MCF 10A (cell line): ENCODE results near the gene ADAM10. TPM values are rescaled to one million over a fixed set of nuclear protein-coding genes. Genes with fewer than 3 reads are reported as not detected.

ENCODE experiments used
- BruUV-seq: library from RNA; stranded (reverse); fragments of 400-500 nt; replicated peaks from 2 replicates; lab custom pipeline; 2021; lab: Mats Ljungman, UMichigan
- CTCF ChIA-PET: fragments of 300-600 bp; sonication (Branson Sonifier 250); formaldehyde crosslinking; extraction: SDS; loops from one replicate; lab custom pipeline; 2021; ENCODE audit warnings: antibody characterized with exemption, inconsistent platforms; lab: Yijun Ruan, JAX
- POLR2A ChIA-PET: fragments of 300-600, 350-650 bp; sonication (Branson Sonifier 250); formaldehyde crosslinking; extraction: SDS; loops from one replicate; lab custom pipeline; 2020; ENCODE audit warnings: antibody characterized with exemption, inconsistent platforms; lab: Yijun Ruan, JAX
- DNase-seq: peaks from one replicate; pipeline ENCODE4 v3.0.0-alpha.2; 2018; ENCODE audit not compliant: unreplicated experiment
- H3K27ac Mint-ChIP-seq: one replicate; pipeline ENCODE4 v1.8.0; 2022; ENCODE audit warnings: mild to moderate bottlenecking, low read depth, mixed read lengths; ENCODE audit not compliant: unreplicated experiment
- H3K27me3 Mint-ChIP-seq: one replicate; pipeline ENCODE4 v1.8.0; 2022; ENCODE audit warnings: mixed read lengths; ENCODE audit not compliant: insufficient read depth, unreplicated experiment
- H3K36me3 Mint-ChIP-seq: one replicate; pipeline ENCODE4 v1.8.0; 2022; ENCODE audit warnings: mild to moderate bottlenecking, moderate library complexity, mixed read lengths; ENCODE audit not compliant: insufficient read depth, unreplicated experiment
- H3K4me1 Mint-ChIP-seq: one replicate; pipeline ENCODE4 v1.8.0; 2022; ENCODE audit warnings: mixed read lengths; ENCODE audit not compliant: insufficient read depth, unreplicated experiment
- H3K4me3 Mint-ChIP-seq: one replicate; pipeline ENCODE4 v1.8.0; 2022; ENCODE audit warnings: mild to moderate bottlenecking, moderate library complexity, mixed read lengths; ENCODE audit not compliant: unreplicated experiment
- H3K9me3 Mint-ChIP-seq: one replicate; pipeline ENCODE4 v1.8.0; 2022; ENCODE audit warnings: mixed read lengths; ENCODE audit not compliant: unreplicated experiment
- intact Hi-C: fragments of 100-400 bp; cut with micrococcal nuclease; formaldehyde crosslinking; loops from 2 replicates; pipeline ENCODE4 v1.14.1; 2022
- total RNA-seq: library from RNA; stranded (reverse); gene quantifications from 2 replicates; pipeline ENCODE4 v1.2.3, GENCODE V29; 2022
- TF ChIP-seq, protein P1 (sequence below): fragments of 200-600 bp; IDR thresholded peaks from one replicate; pipeline ENCODE4 v1.8.0; 2022; ENCODE audit warnings: antibody characterized with exemption, mild to moderate bottlenecking; ENCODE audit not compliant: unreplicated experiment

Gene ADAM10
- total RNA-seq, 1 experiment from 2014 or later = 87.5 TPM

DNA sequence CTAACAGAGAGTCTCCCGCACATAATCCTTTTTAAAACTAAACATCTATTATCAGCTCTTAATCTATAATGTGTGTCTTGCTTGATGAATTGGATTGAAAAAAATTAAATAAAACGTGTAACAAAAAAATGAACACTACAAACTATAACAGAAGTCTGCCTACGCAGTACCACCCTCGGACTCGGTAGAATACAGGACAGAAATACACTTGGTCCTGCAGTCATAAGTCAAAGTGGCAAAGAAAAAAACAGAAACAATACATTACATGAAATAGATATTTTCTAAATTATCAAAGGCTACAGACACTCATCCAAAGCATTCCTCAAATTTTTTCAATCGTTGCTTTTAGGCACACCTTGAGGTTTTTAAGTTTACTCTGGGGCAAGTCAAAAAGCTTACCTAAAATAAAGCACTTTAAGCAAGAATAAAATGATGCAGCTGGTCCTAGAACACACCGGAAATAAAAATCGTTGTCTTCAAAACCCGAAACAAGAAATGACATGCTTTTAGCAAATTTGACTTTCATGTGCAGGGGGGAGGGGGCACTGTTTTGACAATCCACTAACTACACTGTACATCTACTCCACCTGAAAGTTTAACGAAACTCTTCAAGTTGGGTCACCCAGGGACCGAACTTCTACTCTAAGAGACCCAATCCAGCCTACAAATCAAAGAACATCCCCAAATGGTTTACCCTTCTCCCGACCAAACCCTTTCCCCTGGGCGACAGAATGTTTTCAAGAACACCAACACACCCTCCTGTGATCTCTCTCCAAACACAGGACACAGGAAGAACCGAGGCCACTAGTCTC is 1.3 kb downstream of the ADAM10 start:
- ChIA-PET POLR2A (interaction anchor here (0.6 to 8.0 kb wide), 17 partner anchors 11 to 519 kb away, joined by 3 to 368 read pairs (median 4); partner anchors contain the start of genes MINDY2 and SLTM), CTCF (interaction anchor here (0.5 to 1.4 kb wide), 4 partner anchors 14 to 479 kb away, joined by 3 read pairs; partner anchors contain the start of gene MINDY2)
- no peak for DNase-seq
- peaks cover 24% of the 10 kb centered on the region for H3K4me1 Mint-ChIP-seq
- TF ChIP-seq, protein P1, sequence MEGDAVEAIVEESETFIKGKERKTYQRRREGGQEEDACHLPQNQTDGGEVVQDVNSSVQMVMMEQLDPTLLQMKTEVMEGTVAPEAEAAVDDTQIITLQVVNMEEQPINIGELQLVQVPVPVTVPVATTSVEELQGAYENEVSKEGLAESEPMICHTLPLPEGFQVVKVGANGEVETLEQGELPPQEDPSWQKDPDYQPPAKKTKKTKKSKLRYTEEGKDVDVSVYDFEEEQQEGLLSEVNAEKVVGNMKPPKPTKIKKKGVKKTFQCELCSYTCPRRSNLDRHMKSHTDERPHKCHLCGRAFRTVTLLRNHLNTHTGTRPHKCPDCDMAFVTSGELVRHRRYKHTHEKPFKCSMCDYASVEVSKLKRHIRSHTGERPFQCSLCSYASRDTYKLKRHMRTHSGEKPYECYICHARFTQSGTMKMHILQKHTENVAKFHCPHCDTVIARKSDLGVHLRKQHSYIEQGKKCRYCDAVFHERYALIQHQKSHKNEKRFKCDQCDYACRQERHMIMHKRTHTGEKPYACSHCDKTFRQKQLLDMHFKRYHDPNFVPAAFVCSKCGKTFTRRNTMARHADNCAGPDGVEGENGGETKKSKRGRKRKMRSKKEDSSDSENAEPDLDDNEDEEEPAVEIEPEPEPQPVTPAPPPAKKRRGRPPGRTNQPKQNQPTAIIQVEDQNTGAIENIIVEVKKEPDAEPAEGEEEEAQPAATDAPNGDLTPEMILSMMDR = no peak
- TSS peak; percentile 41 for BruUV-seq
- intact Hi-C loops = loop anchor here (5.0 kb wide), 1 partner anchor 184 kb away; the partner anchor contains the start of gene SLTM
- peak overlapping the region; percentile 96 for H3K4me3 Mint-ChIP-seq
- no peaks in the 10 kb centered on the region for H3K27me3 Mint-ChIP-seq
- no peaks in the 10 kb centered on the region for H3K36me3 Mint-ChIP-seq
- H3K27ac Mint-ChIP-seq = peak overlapping the region; percentile 90
- no peaks in the 10 kb centered on the region for H3K9me3 Mint-ChIP-seq

DNA sequence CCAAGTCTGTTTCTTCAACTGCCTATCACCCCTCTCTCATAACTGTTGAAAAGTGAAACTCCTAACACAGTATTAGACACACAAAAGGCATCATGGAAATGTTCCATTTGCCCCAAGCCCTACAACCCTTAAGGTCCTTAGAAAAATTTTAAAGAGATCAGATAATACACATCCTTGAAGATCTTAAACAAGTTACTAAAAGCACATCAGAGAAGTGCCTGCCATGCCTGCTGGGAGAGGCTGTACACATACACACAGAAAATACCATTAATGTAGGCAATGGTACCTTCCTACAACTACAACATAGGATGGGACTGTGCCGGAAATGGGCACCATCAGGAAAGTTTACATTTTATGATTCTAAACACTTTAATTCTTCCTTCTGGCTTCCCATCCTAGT is 3.3 kb downstream of the ADAM10 start:
- no peaks in the 10 kb centered on the region for H3K36me3 Mint-ChIP-seq
- H3K4me3 Mint-ChIP-seq = no peak overlapping the region
- no peaks in the 10 kb centered on the region for H3K27me3 Mint-ChIP-seq
- intact Hi-C loops = loop anchor here (5.0 kb wide), 1 partner anchor 186 kb away; the partner anchor contains the start of gene SLTM
- CTCF ChIA-PET = no interaction called here
- no peaks in the 10 kb centered on the region for H3K9me3 Mint-ChIP-seq
- no peak for DNase-seq
- POLR2A ChIA-PET = interaction anchor here (1.3 to 8.0 kb wide), 5 partner anchors 9 to 78 kb away, joined by 4 to 368 read pairs (median 44); partner anchors contain the start of gene MINDY2
- H3K4me1 Mint-ChIP-seq = peaks cover 32% of the 10 kb centered on the region
- no TSS peak for BruUV-seq
- peak overlapping the region; percentile 90 for H3K27ac Mint-ChIP-seq
- TF ChIP-seq, protein P1 = no peak

DNA sequence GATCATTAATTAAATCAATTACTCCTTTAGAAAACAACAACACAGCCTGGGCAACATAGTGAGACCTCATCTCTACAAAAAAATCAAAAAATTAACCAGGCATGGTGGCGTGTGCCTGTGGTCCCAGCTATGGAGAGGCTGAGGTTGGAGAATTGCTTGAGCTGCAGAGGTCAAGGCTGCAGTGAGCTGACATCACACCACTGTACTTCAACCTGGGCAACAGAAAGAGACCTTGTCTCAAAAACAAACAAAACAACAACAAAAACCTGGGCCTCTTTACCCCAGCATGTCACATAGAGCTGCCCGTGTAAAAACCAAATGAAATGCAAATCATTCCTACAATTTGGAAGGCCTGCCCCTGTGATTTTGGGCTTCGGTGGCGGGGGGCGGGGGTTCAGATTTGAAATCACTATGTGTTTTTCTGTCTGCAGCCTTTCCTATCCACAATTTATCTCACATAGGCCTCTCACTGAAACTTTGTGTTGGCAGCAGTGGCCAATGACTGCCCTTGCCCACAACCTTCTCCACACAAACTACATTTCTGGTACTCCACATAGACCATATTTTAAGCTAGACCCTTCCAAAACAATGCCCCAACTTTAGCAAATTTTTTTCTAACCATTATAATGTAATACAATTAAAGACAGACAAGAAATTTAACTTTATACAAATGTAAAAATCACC is 6.5 kb downstream of the ADAM10 start:
- intact Hi-C loops = no loop called here
- CTCF ChIA-PET = interaction anchor here (0.6 to 1.0 kb wide), 5 partner anchors 15 to 81 kb away, joined by 3 to 9 read pairs (median 3); no protein-coding TSS in a partner anchor
- TF ChIP-seq, protein P1 = no peak
- no peak overlapping the region for H3K27ac Mint-ChIP-seq
- H3K27me3 Mint-ChIP-seq = no peaks in the 10 kb centered on the region
- POLR2A ChIA-PET = interaction anchor here (0.8 to 2.0 kb wide), 6 partner anchors 8 to 189 kb away, joined by 3 to 8 read pairs (median 5); partner anchors contain the start of gene MINDY2
- H3K4me3 Mint-ChIP-seq = no peak overlapping the region
- no peaks in the 10 kb centered on the region for H3K36me3 Mint-ChIP-seq
- no peaks in the 10 kb centered on the region for H3K9me3 Mint-ChIP-seq
- no TSS peak for BruUV-seq
- peaks cover 32% of the 10 kb centered on the region for H3K4me1 Mint-ChIP-seq
- no peak for DNase-seq
